Measurements from ENCODE around the gene HOXD1.

DNA sequence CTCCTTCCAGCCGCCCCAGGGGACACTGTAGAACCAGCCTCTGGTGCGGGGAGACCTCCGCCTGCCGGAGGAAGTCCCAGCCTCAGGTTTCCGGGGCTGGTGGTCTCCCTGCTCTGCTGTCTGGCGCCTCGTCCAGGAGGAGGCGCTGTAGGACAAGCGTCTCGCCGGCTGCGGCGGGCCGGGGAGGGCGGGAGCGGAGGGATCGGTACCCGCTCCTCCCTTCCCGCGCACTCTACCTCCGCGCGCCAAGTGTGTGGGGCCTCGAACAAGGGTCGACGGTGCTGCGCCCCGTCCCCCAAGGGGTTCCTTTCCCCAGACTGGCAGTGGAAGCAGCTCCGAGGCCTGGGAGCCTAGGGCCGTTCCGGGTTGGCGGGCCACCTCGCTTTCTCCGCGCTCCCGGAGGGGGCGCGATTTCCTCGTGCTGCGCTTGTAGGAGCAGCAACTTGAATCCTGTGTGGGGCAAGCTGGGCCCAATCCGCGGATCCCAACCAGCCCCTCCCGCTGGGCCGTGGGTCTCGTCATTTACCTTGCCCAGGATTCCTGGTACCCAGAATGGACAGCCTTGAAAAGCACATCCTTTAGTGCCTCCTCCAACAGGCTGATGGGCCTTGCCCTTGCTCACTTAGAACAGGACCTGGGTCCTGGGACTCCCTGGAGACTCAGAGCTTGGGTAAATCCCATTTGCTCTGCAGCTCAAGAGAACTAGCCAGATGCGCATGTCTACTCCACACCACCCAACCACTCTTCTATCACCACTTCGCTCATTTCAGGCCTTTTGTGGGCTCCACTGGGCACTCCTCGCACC lies 47.8 kb upstream of the HOXD1 start:
- TF ChIP-seq, protein P1, sequence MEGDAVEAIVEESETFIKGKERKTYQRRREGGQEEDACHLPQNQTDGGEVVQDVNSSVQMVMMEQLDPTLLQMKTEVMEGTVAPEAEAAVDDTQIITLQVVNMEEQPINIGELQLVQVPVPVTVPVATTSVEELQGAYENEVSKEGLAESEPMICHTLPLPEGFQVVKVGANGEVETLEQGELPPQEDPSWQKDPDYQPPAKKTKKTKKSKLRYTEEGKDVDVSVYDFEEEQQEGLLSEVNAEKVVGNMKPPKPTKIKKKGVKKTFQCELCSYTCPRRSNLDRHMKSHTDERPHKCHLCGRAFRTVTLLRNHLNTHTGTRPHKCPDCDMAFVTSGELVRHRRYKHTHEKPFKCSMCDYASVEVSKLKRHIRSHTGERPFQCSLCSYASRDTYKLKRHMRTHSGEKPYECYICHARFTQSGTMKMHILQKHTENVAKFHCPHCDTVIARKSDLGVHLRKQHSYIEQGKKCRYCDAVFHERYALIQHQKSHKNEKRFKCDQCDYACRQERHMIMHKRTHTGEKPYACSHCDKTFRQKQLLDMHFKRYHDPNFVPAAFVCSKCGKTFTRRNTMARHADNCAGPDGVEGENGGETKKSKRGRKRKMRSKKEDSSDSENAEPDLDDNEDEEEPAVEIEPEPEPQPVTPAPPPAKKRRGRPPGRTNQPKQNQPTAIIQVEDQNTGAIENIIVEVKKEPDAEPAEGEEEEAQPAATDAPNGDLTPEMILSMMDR (conservative IDR thresholded peaks at IDR 0.05 in 1 of 2, IDR thresholded peaks at IDR 0.05 in 1 of 2; ENCODE audit: extremely low read depth in 1 of 2, insufficient read depth in 1 of 2, low read depth in 1 of 2, low read length in 2 of 2), result peak; percentile 57 to 87
- TF ChIP-seq EZH2 (IDR thresholded peaks at IDR 0.05; ENCODE audit: borderline replicate concordance, low read length), result no peak
